ENCODE data around the gene FBXL5.

Gene FBXL5

DNA sequence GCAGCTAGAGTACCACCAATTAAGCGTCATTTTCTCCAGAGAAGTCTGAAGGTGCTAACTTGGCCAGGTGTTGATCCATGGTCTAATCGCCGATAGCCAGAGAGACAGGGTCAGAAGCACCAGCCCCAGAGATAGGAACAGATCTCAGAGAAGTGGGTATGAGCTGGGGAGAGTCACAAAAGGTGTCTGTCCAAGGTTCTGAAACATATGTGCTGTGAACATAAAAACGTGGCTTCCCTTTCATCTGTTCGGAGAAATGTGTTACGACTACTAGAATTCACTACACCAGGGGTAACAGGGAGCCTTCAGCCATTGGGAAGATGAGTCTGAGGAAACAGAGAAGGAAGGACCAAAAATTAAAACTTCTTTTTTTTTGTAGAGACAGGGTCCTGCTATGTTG, 91.3 kb downstream of the FBXL5 start:
- DNase-seq (ENCODE audit: low spot score) (no peak), ATAC-seq (ENCODE audit: low read depth) (no peak)
- TF ChIP-seq CTCF (IDR thresholded peaks at IDR 0.05; ENCODE audit: poor library complexity, severe bottlenecking): no peak
- no peaks in the 10 kb centered on the region for H3K9me3 ChIP-seq (ENCODE audit: severe bottlenecking)
- no peak overlapping the region for H3K4me3 ChIP-seq (ENCODE audit: severe bottlenecking)
- H3K36me3 ChIP-seq (ENCODE audit: low read depth): peaks cover 4% of the 10 kb centered on the region; the same call in 1 of the 2 replicates
- no peaks in the 10 kb centered on the region for H3K27me3 ChIP-seq (ENCODE audit: insufficient read depth, poor library complexity, severe bottlenecking)
- H3K27ac ChIP-seq (ENCODE audit: poor library complexity, severe bottlenecking): no peak overlapping the region
- H3K4me1 ChIP-seq (ENCODE audit: insufficient read depth, poor library complexity, severe bottlenecking): no peaks in the 10 kb centered on the region

DNA sequence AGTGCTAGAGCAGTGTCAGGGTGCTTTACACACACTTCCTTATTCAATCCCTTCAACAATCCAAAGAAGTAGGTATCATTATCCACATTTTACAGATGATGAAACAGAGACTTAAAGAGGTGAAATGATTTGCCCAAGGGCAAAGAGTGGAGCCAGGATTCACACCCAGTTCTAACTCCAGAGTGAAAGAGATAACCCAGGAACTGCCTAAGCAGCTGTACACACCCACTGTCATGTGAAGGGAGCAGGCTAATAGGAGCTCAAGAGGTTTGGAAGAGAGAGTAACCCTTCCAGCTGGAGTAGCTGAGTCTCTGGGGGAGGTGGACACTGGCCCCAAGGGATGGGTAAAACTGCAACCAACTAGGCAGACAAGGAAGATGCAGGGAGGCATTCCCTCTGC, 92.5 kb downstream of the FBXL5 start:
- Histone ChIP-seq H3K9me3 (ENCODE audit: severe bottlenecking) (no peaks in the 10 kb centered on the region), H3K27me3 (ENCODE audit: insufficient read depth, poor library complexity, severe bottlenecking) (no peaks in the 10 kb centered on the region), H3K27ac (ENCODE audit: poor library complexity, severe bottlenecking) (no peak overlapping the region), H3K4me3 (ENCODE audit: severe bottlenecking) (no peak overlapping the region), H3K36me3 (ENCODE audit: low read depth) (peaks cover 6% of the 10 kb centered on the region), H3K4me1 (ENCODE audit: insufficient read depth, poor library complexity, severe bottlenecking) (no peaks in the 10 kb centered on the region)
- ATAC-seq (ENCODE audit: low read depth) (no peak), DNase-seq (ENCODE audit: low spot score) (no peak)
- TF ChIP-seq CTCF (IDR thresholded peaks at IDR 0.05; ENCODE audit: poor library complexity, severe bottlenecking): no peak

DNA sequence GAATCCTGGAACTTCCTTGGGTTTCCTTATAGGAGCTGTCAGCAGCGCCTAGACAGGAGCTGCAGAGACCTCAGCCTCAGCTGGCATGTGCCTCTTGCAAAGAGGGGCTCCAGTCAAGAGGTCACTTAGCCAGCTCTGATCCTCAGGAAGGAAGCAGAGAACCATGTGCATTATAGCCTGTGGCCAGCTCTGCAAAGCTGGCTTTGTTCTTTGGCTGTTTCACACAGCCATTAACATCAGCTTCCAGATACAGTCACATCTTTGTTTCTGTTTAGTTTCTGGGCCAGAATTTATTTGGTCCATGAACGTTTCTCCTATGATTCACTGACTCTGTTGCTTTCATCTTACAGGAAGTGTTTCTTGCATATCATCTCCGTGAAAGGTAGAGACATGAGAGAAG, 93.0 kb downstream of the FBXL5 start:
- ATAC-seq (ENCODE audit: low read depth) (no peak), DNase-seq (ENCODE audit: low spot score) (no peak)
- Histone ChIP-seq H3K4me3 (ENCODE audit: severe bottlenecking) (no peak overlapping the region), H3K36me3 (ENCODE audit: low read depth) (peaks cover 5% of the 10 kb centered on the region), H3K27ac (ENCODE audit: poor library complexity, severe bottlenecking) (no peak overlapping the region), H3K9me3 (ENCODE audit: severe bottlenecking) (no peaks in the 10 kb centered on the region), H3K27me3 (ENCODE audit: insufficient read depth, poor library complexity, severe bottlenecking) (no peaks in the 10 kb centered on the region), H3K4me1 (ENCODE audit: insufficient read depth, poor library complexity, severe bottlenecking) (no peaks in the 10 kb centered on the region)
- no peak for TF ChIP-seq CTCF (IDR thresholded peaks at IDR 0.05; ENCODE audit: poor library complexity, severe bottlenecking)

- H3K27ac ChIP-seq (ENCODE audit: poor library complexity, severe bottlenecking): no peak overlapping the region
- ATAC-seq (ENCODE audit: low read depth): no peak
- H3K4me1 ChIP-seq (ENCODE audit: insufficient read depth, poor library complexity, severe bottlenecking): no peaks in the 10 kb centered on the region
- no peak overlapping the region for H3K4me3 ChIP-seq (ENCODE audit: severe bottlenecking)
- TF ChIP-seq CTCF (IDR thresholded peaks at IDR 0.05; ENCODE audit: poor library complexity, severe bottlenecking): no peak
- no peaks in the 10 kb centered on the region for H3K9me3 ChIP-seq (ENCODE audit: severe bottlenecking)
- no peaks in the 10 kb centered on the region for H3K27me3 ChIP-seq (ENCODE audit: insufficient read depth, poor library complexity, severe bottlenecking)
- DNase-seq (ENCODE audit: low spot score): no peak
- H3K36me3 ChIP-seq (ENCODE audit: low read depth): peaks cover 5% of the 10 kb centered on the region; the same call in 1 of the 2 replicates
Measured at GRCh38 chr4:15558561-15558960, 96.6 kb downstream of the FBXL5 start.

GRCh38 chr4:15557786-15558550, 97.2 kb downstream of the FBXL5 start:
- no peak for ATAC-seq (ENCODE audit: low read depth)
- H3K27me3 ChIP-seq (ENCODE audit: insufficient read depth, poor library complexity, severe bottlenecking): no peaks in the 10 kb centered on the region

More at GRCh38 chr4:15557786-15558550, 97.2 kb downstream of the FBXL5 start:
- Histone ChIP-seq H3K4me3 (ENCODE audit: severe bottlenecking) (no peak overlapping the region), H3K9me3 (ENCODE audit: severe bottlenecking) (no peaks in the 10 kb centered on the region), H3K27ac (ENCODE audit: poor library complexity, severe bottlenecking) (no peak overlapping the region), H3K36me3 (ENCODE audit: low read depth) (peaks cover 5% of the 10 kb centered on the region; the same call in 1 of the 2 replicates), H3K4me1 (ENCODE audit: insufficient read depth, poor library complexity, severe bottlenecking) (no peaks in the 10 kb centered on the region)
- no peak for DNase-seq (ENCODE audit: low spot score)
- no peak for TF ChIP-seq CTCF (IDR thresholded peaks at IDR 0.05; ENCODE audit: poor library complexity, severe bottlenecking)

All from RWPE2 (cell line).